ENCODE results near the gene SHC2.

DNA sequence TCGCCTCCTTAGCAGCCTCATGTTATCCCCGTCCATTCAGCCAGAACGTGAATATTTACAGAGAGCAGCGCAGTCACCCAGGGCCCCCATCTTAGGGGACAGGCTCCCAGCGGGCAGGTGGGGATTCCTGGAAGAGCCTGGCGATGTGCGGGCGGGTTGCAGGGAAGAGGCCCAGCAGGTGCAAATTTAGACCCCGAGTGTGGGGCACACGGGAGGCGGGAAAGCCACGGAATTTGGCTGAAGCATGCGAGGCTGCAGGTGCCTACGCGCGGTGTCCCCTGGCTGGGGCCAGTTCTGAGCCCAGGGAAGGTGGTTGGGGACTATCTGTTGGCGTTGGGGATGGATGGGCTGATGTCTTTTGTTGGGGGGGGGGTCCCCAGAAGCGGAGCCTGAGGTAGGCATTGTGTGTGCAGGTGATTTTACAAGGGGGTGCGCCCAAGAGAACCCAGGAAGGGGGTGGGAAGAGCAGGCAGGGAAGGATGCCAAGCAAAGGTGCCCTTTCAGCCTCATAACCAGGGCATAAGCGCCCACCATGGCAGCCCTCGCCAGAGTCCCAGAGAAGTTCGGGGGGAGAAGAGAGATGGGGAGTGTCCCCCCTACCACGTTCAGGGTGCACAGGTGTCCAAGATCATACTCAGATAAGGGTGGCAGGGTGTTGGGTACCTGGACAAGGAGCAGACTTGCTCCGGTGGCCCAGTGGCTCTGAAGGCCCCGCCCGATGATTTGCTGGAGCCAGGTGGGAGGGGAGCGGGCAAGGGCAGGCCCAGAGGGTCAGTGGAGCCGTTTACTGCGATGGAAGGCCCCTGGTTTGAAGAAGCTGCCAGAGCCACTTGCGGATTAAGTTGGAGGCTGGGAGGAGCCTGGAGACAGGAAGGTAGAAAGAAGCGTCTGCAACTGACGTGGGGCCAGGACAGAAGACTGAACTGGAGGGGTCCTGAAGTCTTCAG lies 47.6 kb upstream of the SHC2 start:
- no peak for TF ChIP-seq POLR2AphosphoS5 (IDR thresholded peaks at IDR 0.05; ENCODE audit: low read depth, low read length)
- TF ChIP-seq, protein P1, sequence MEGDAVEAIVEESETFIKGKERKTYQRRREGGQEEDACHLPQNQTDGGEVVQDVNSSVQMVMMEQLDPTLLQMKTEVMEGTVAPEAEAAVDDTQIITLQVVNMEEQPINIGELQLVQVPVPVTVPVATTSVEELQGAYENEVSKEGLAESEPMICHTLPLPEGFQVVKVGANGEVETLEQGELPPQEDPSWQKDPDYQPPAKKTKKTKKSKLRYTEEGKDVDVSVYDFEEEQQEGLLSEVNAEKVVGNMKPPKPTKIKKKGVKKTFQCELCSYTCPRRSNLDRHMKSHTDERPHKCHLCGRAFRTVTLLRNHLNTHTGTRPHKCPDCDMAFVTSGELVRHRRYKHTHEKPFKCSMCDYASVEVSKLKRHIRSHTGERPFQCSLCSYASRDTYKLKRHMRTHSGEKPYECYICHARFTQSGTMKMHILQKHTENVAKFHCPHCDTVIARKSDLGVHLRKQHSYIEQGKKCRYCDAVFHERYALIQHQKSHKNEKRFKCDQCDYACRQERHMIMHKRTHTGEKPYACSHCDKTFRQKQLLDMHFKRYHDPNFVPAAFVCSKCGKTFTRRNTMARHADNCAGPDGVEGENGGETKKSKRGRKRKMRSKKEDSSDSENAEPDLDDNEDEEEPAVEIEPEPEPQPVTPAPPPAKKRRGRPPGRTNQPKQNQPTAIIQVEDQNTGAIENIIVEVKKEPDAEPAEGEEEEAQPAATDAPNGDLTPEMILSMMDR (IDR thresholded peaks at IDR 0.05), result no peak
